GM12878 (cell line): ENCODE measurements around the gene NLRP6. TPM values are rescaled to one million over a fixed set of nuclear protein-coding genes. Genes with fewer than 3 reads are reported as not detected.

Experiments used
- ATAC-seq: fragments of 200-7000 bp; cut with Tn5 transposase; 3 replicates; pipeline ENCODE4 v1.9.1; 2020; ENCODE audit warnings: mild to moderate bottlenecking, moderate library complexity
- BruUV-seq: library from RNA; stranded (reverse); fragments of 400-500 nt; replicated peaks from 2 replicates; lab custom pipeline; 2021; lab: Mats Ljungman, UMichigan
- CTCF ChIA-PET: fragments of 300-600 bp; sonication (Branson Sonifier 250); formaldehyde crosslinking; extraction: SDS; loops from one replicate; lab custom pipeline; 2021; ENCODE audit warnings: inconsistent platforms; lab: Yijun Ruan, JAX
- POLR2A ChIA-PET: fragments of 350-600 bp; formaldehyde crosslinking; extraction: SDS; loops from one replicate; lab custom pipeline; 2021; ENCODE audit warnings: inconsistent platforms; lab: Charles Lee
- RAD21 ChIA-PET: fragments of 300-600 bp; sonication (Branson Sonifier 250); formaldehyde crosslinking; loops from one replicate; lab custom pipeline; 2023; ENCODE audit warnings: antibody characterized with exemption; ENCODE audit not compliant: unreplicated experiment; lab: Charles Lee
- SMC1A ChIA-PET: fragments of 300-600 bp; sonication (Branson Sonifier 250); formaldehyde crosslinking; loops from one replicate; lab custom pipeline; 2023; ENCODE audit not compliant: unreplicated experiment, uncharacterized antibody; lab: Charles Lee
- DNase-seq: peaks from one replicate; pipeline ENCODE4 v3.0.0-alpha.2; 2011; ENCODE audit warnings: low read depth, low spot score
- FAIRE-seq: peaks from 3 replicates; lab custom pipeline; 2011; peaks lifted over from hg19 to GRCh38; lab: Jason Lieb, UNC
- H2AFZ ChIP-seq: 2 replicates; pipeline ENCODE4 v1.6.0; 2011; ENCODE audit warnings: low read depth, low read length, control low read depth; ENCODE audit not compliant: control insufficient read depth
- H3K27ac ChIP-seq: 2 replicates; pipeline ENCODE4 v1.5.1; 2011; ENCODE audit warnings: control low read depth; ENCODE audit not compliant: control insufficient read depth, insufficient read depth
- H3K27me3 ChIP-seq, 2 experiments: replicated peaks in 1 of 2; 2 replicates each; pipeline versions ENCODE4 v1.6.0 to v1.6.1; 2011; ENCODE audit warnings: low read length in 1 of 2; ENCODE audit not compliant: control insufficient read depth in 2 of 2, insufficient read depth in 2 of 2
- H3K36me3 ChIP-seq, 2 experiments: 2 replicates each; pipeline ENCODE4 v1.5.1; 2011; ENCODE audit warnings: low read length in 1 of 2; ENCODE audit not compliant: control insufficient read depth in 2 of 2, insufficient read depth in 2 of 2
- H3K4me1 ChIP-seq: 2 replicates; pipeline ENCODE4 v1.6.1; 2011; ENCODE audit warnings: mild to moderate bottlenecking, low read length, moderate library complexity, mixed read lengths; ENCODE audit not compliant: control insufficient read depth, insufficient read depth
- H3K4me2 ChIP-seq: 2 replicates; pipeline ENCODE4 v1.6.0; 2011; ENCODE audit warnings: control low read depth; ENCODE audit not compliant: control insufficient read depth, insufficient read depth
- H3K4me3 ChIP-seq: fragments of 200-600 bp; sonication (generic); 2 replicates; pipeline ENCODE4 v1.5.1; 2016
- H3K79me2 ChIP-seq: 2 replicates; pipeline ENCODE4 v1.6.0; 2011; ENCODE audit warnings: low read length; ENCODE audit not compliant: control insufficient read depth, insufficient read depth
- H3K9ac ChIP-seq: 2 replicates; pipeline ENCODE4 v1.8.0; 2011; ENCODE audit warnings: low read length, control low read depth, mixed read lengths; ENCODE audit not compliant: control insufficient read depth, insufficient read depth
- H3K9me3 ChIP-seq: replicated peaks from 3 replicates; pipeline ENCODE4 v1.5.1; 2011; ENCODE audit warnings: mild to moderate bottlenecking, low read length; ENCODE audit not compliant: control insufficient read depth, insufficient read depth
- H4K20me1 ChIP-seq: 2 replicates; pipeline ENCODE4 v1.6.0; 2011; ENCODE audit not compliant: control insufficient read depth, insufficient read depth
- BHLHE40 ChIP-seq, 2 experiments: fragments of 450-650 bp in 1 of 2; IDR thresholded peaks; 2 replicates each; pipeline ENCODE4 v1.6.1; 2011 to 2017; ENCODE audit warnings: low read depth in 2 of 2, borderline replicate concordance in 1 of 2, improper control_type of control experiment in 1 of 2, low read length in 1 of 2, mild to moderate bottlenecking in 1 of 2
- CBFB ChIP-seq: IDR thresholded peaks from 2 replicates; pipeline ENCODE4 v1.6.1; 2016; ENCODE audit warnings: antibody characterized with exemption, low read depth
- HDGF ChIP-seq: fragments of 450-650 bp; IDR thresholded peaks from 2 replicates; pipeline ENCODE4 v1.6.1; 2016; ENCODE audit warnings: antibody characterized with exemption
- MYB ChIP-seq: fragments of 150-350 bp; IDR thresholded peaks from 2 replicates; pipeline ENCODE4 v1.6.1; 2014; ENCODE audit warnings: mild to moderate bottlenecking, low read depth, low read length, borderline replicate concordance
- PBX3 ChIP-seq: IDR thresholded peaks from 2 replicates; pipeline ENCODE4 v1.6.1; 2011; ENCODE audit warnings: mild to moderate bottlenecking, low read depth, low read length, moderate library complexity; ENCODE audit not compliant: insufficient replicate concordance
- WGBS: methylation state at CpG from one replicate; pipeline ENCODE4 v1.1.6; 2016; ENCODE audit warnings: low lambda C conversion rate; ENCODE audit not compliant: insufficient replicate concordance, insufficient coverage; ENCODE audit errors: missing lambda C conversion rate; 5-methylcytosine and 5-hydroxymethylcytosine counted together
- in situ Hi-C: fragments of 300-500 bp; cut with MboI; formaldehyde crosslinking; loops from 9 replicates; pipeline ENCODE4 v1.14.3; 2018; ENCODE audit warnings: mixed read lengths
- intact Hi-C: fragments of 100-400 bp; cut with micrococcal nuclease; formaldehyde crosslinking; loops from one replicate; pipeline ENCODE4 v1.14.2; 2022; ENCODE audit not compliant: unreplicated experiment
- polyA plus RNA-seq, 11 experiments: library from polyadenylated mRNA; depleted of rRNA in 4 of 11; unstranded in 6 of 11; stranded (reverse) in 5 of 11; fragments of >200 nt; fragmentation: Nextera tagmentation in 4 of 11; fragmentation: Illumina TruSeq in 1 of 11; extraction: Ambion mirVana in 4 of 11; extraction: Trizol in 1 of 11; gene quantifications; 1 replicate in 1 of 11; 2 replicates in 10 of 11; pipeline versions ENCODE4 v1.2.1 to v1.2.3, GENCODE V29; 2011 to 2016; ENCODE audit warnings: inconsistent platforms in 2 of 11, missing spikeins in 2 of 11, low read depth in 1 of 11
- total RNA-seq, 4 experiments: library from RNA; depleted of rRNA in 3 of 4; stranded (reverse); fragments of >200 nt in 3 of 4; fragmentation: Illumina TruSeq in 1 of 4; extraction: Trizol in 1 of 4; gene quantifications; 2 replicates each; pipeline versions ENCODE4 v1.2.1 to v1.2.3, GENCODE V29; 2013 to 2021

The NLRP6 gene
- total and polyA plus RNA-seq, 10 of the 15 experiments (the other 5 are each of a cell fraction or from before 2014, with no cell fraction given): 0.03 to 0.11 TPM; not detected in 8

GRCh38 chr11:282630-283360 lies 4.6 kb downstream of the NLRP6 start:
- FAIRE-seq: no peak
- ATAC-seq: no peak
- 58% methylated on average over 10 of the region's 13 CpGs for whole genome bisulfite sequencing
- peaks cover 15 to 21% of the 10 kb centered on the region in 2 experiments for H3K27me3 ChIP-seq
- H3K27ac ChIP-seq: no peak overlapping the region
- H3K4me1 ChIP-seq: no peaks in the 10 kb centered on the region; the same call in 1 of the 2 replicates
- intact Hi-C loops: no loop called here
- H2AFZ ChIP-seq: no peak overlapping the region
- in situ Hi-C loops: no loop called here
- no TSS peak for BruUV-seq
- no peaks in the 10 kb centered on the region for H4K20me1 ChIP-seq
- RAD21 ChIA-PET: interaction anchor here (0.6 kb wide), 1 partner anchor 32 kb away, joined by 3 read pairs; no protein-coding TSS in a partner anchor
- TF ChIP-seq MYB (no peak), BHLHE40 (IDR thresholded peaks at IDR 0.05; ENCODE audit: borderline replicate concordance in 1 of 2, low read depth in 2 of 2, low read length in 1 of 2) (0 out of 4 replicates have a peak, but pooled peaks of 1 of the 2 experiments have one; percentile 28), CBFB (no peak)
- SMC1A ChIA-PET: interaction anchor here (0.8 kb wide), 1 partner anchor 45 kb away, joined by 3 read pairs; no protein-coding TSS in a partner anchor
- POLR2A ChIA-PET: interaction anchor here (0.6 to 1.1 kb wide), 4 partner anchors 13 to 140 kb away, joined by 3 to 6 read pairs (median 4); no protein-coding TSS in a partner anchor
- H3K9me3 ChIP-seq: no peaks in the 10 kb centered on the region
- H3K9ac ChIP-seq: no peak overlapping the region
- no peak for DNase-seq
- no peaks in the 10 kb centered on the region for H3K36me3 ChIP-seq
- CTCF ChIA-PET: no interaction called here
- no peaks in the 10 kb centered on the region for H3K79me2 ChIP-seq
- no peak overlapping the region for H3K4me3 ChIP-seq
- H3K4me2 ChIP-seq: no peak overlapping the region

GRCh38 chr11:283405-284104 lies 5.3 kb downstream of the NLRP6 start:
- RAD21 ChIA-PET: interaction anchor here (1.3 kb wide), 1 partner anchor 37 kb away, joined by 4 read pairs; no protein-coding TSS in a partner anchor
- peaks cover 5% of the 10 kb centered on the region; the same call in 1 of the 2 replicates for H3K4me1 ChIP-seq
- H2AFZ ChIP-seq: no peak overlapping the region
- BruUV-seq: no TSS peak
- H3K27ac ChIP-seq: no peak overlapping the region
- TF ChIP-seq HDGF: no peak
- TF ChIP-seq PBX3: no peak
- TF ChIP-seq, all 136 proteins: peak for 0
- no peak for FAIRE-seq
- Histone ChIP-seq H3K27me3 (peaks cover 15 to 21% of the 10 kb centered on the region in 2 experiments), H3K4me3 (no peak overlapping the region), H3K4me2 (no peak overlapping the region), H3K36me3 (no peaks in the 10 kb centered on the region), H3K79me2 (no peaks in the 10 kb centered on the region), H3K9me3 (no peaks in the 10 kb centered on the region), H4K20me1 (no peaks in the 10 kb centered on the region), H3K9ac (no peak overlapping the region)
- in situ Hi-C loops (no loop called here), intact Hi-C loops (no loop called here)
- CTCF ChIA-PET: interaction anchor here (0.7 kb wide), 1 partner anchor 12 kb away, joined by 3 read pairs; no protein-coding TSS in a partner anchor
- 66% methylated on average over 20 of the region's 23 CpGs for WGBS
- SMC1A ChIA-PET: no interaction called here
- no peak for ATAC-seq
- POLR2A ChIA-PET: interaction anchor here (0.6 to 1.5 kb wide), 5 partner anchors 9 to 26 kb away, joined by 3 to 5 read pairs (median 3); no protein-coding TSS in a partner anchor
- no peak for DNase-seq
